Panc1 (cell line): ENCODE data around the gene RSPRY1. TPM values are rescaled to one million over a fixed set of nuclear protein-coding genes. Genes with fewer than 3 reads are reported as not detected.

Experiments used
- ATAC-seq: fragments of 200-7000 bp; cut with Tn5 transposase; 2 replicates; pipeline ENCODE4 v1.9.1; 2020; ENCODE audit warnings: mild to moderate bottlenecking, moderate library complexity
- BruUV-seq: library from RNA; stranded (reverse); fragments of 400-500 nt; replicated peaks from 2 replicates; lab custom pipeline; 2021; lab: Mats Ljungman, UMichigan
- CTCF ChIA-PET: fragments of 300-600 bp; sonication (Branson Sonifier 250); formaldehyde crosslinking; loops from one replicate; lab custom pipeline; 2022; ENCODE audit warnings: antibody characterized with exemption; lab: Charles Lee
- POLR2A ChIA-PET: fragments of 300-600 bp; sonication (Branson Sonifier 250); formaldehyde crosslinking; loops from one replicate; lab custom pipeline; 2022; ENCODE audit warnings: antibody characterized with exemption; lab: Charles Lee
- DNase-seq: peaks from one replicate; pipeline ENCODE4 v3.0.0-alpha.2; 2010; ENCODE audit warnings: low read depth, low spot score
- H3K27ac ChIP-seq: 2 replicates; pipeline ENCODE4 v1.5.1; 2011; ENCODE audit warnings: mild to moderate bottlenecking, low read length, inconsistent platforms
- H3K27me3 ChIP-seq: fragments of 200-500 bp; sonication (Bioruptor generic); 2 replicates; pipeline ENCODE4 v1.6.0; 2014; ENCODE audit warnings: low read length, inconsistent platforms; ENCODE audit not compliant: control insufficient read depth, insufficient read depth
- H3K36me3 ChIP-seq: fragments of 200-500 bp; sonication (Bioruptor generic); 2 replicates; pipeline ENCODE4 v1.5.1; 2014; ENCODE audit warnings: inconsistent platforms, mild to moderate bottlenecking, low read length, moderate library complexity; ENCODE audit not compliant: control insufficient read depth, insufficient read depth
- H3K4me1 ChIP-seq: 2 replicates; pipeline ENCODE4 v1.5.1; 2011; ENCODE audit warnings: inconsistent platforms, mild to moderate bottlenecking, low read length, moderate library complexity; ENCODE audit not compliant: control insufficient read depth, insufficient read depth
- H3K4me3 ChIP-seq, 2 experiments: 2 replicates each; pipeline ENCODE4 v1.5.1; 2011 to 2012; ENCODE audit warnings: low read depth in 2 of 2, low read length in 2 of 2, mild to moderate bottlenecking in 2 of 2, inconsistent platforms in 1 of 2, moderate library complexity in 1 of 2
- H3K9me3 ChIP-seq: fragments of 200-500 bp; sonication (Bioruptor generic); 2 replicates; pipeline ENCODE4 v1.5.1; 2014; ENCODE audit warnings: low read depth, mild to moderate bottlenecking, inconsistent platforms, low read length, moderate library complexity; ENCODE audit not compliant: control insufficient read depth, insufficient read depth
- POLR2AphosphoS5 ChIP-seq: IDR thresholded peaks from 2 replicates; pipeline ENCODE4 v1.6.1; 2012; ENCODE audit warnings: mild to moderate bottlenecking, low read depth, low read length, moderate library complexity
- SIN3A ChIP-seq: IDR thresholded peaks from 2 replicates; pipeline ENCODE4 v1.6.1; 2012; ENCODE audit warnings: low read depth, mild to moderate bottlenecking, low read length, moderate library complexity, borderline replicate concordance; ENCODE audit not compliant: insufficient read depth
- TCF7L2 ChIP-seq: IDR thresholded peaks from 2 replicates; pipeline ENCODE4 v1.6.1; 2011; ENCODE audit warnings: mild to moderate bottlenecking, low read depth, low read length, inconsistent platforms
- in situ Hi-C: cut with HindIII; loops from 2 replicates; pipeline ENCODE4 v1.10.0; 2016; ENCODE audit warnings: low sequenced_read_pairs, low pct_unique_long_range_greater_than_20kb
- intact Hi-C: fragments of 100-400 bp; cut with micrococcal nuclease; formaldehyde crosslinking; loops from one replicate; pipeline ENCODE4 v1.10.0; 2022; ENCODE audit not compliant: unreplicated experiment
- total RNA-seq: library from RNA; stranded (reverse); gene quantifications from one replicate; pipeline ENCODE4 v1.2.1, GENCODE V29; 2021; ENCODE audit not compliant: unreplicated experiment
- TF ChIP-seq, protein P1 (sequence below), 2 experiments: IDR thresholded peaks; 2 replicates each; pipeline ENCODE4 v1.6.1; 2011 to 2012; ENCODE audit warnings: low read depth in 2 of 2, control low read depth in 1 of 2, low read length in 1 of 2, mild to moderate bottlenecking in 1 of 2, moderate library complexity in 1 of 2; ENCODE audit not compliant: insufficient read depth in 1 of 2
- TF ChIP-seq, protein P2 (sequence below): fragments of 450-650 bp; IDR thresholded peaks from 2 replicates; pipeline ENCODE4 v1.5.1; 2017; ENCODE audit warnings: mild to moderate bottlenecking

RSPRY1 gene
- total RNA-seq, 1 experiment from 2014 or later, result 29.4 TPM

DNA sequence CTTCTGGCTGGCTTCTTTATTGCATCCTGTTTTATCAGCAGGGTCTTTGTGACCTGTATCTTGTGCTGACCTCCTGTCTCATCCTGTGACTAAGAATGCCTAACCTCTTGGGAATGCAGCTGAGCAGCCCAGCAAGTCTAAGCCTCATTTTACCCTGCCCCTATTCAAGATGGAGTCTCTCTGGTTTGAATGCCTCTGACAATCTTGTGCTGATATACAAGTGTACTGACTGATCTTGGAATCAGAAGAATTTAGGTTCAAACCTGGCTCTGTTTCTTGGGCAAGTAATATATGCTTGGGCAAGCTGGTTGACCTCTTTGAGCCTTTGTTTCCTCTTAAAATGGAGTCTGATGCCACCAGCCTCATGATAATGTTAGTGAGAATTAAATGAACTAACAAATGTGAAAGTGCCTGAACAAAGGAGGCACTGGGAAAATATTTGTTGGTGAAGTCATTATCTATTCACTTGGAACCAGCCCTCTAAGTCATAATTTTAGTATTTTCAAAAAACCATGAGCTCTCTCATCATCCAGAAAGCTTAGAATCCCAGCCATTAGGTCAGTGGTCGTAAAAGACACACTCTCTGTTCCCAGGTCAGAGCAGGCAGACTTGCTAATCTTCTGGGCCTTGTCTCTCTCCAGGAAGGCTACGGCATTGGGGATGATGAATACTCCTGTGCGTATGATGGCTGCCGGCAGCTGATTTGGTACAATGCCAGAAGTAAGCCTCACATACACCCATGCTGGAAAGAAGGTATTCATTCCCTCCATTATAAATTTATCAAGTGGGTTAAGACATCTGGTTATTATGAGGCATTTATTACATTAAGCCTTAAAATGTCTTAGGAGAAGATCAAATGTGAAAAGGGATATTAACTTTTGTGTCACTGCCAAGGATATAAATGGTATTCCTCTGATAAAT is 40.8 kb downstream of the RSPRY1 start:
- no peak for DNase-seq
- no peak overlapping the region for H3K27ac ChIP-seq
- no peak for ATAC-seq
- no peak overlapping the region for H3K4me3 ChIP-seq
- H3K4me1 ChIP-seq, result no peaks in the 10 kb centered on the region
- TF ChIP-seq, protein P1, sequence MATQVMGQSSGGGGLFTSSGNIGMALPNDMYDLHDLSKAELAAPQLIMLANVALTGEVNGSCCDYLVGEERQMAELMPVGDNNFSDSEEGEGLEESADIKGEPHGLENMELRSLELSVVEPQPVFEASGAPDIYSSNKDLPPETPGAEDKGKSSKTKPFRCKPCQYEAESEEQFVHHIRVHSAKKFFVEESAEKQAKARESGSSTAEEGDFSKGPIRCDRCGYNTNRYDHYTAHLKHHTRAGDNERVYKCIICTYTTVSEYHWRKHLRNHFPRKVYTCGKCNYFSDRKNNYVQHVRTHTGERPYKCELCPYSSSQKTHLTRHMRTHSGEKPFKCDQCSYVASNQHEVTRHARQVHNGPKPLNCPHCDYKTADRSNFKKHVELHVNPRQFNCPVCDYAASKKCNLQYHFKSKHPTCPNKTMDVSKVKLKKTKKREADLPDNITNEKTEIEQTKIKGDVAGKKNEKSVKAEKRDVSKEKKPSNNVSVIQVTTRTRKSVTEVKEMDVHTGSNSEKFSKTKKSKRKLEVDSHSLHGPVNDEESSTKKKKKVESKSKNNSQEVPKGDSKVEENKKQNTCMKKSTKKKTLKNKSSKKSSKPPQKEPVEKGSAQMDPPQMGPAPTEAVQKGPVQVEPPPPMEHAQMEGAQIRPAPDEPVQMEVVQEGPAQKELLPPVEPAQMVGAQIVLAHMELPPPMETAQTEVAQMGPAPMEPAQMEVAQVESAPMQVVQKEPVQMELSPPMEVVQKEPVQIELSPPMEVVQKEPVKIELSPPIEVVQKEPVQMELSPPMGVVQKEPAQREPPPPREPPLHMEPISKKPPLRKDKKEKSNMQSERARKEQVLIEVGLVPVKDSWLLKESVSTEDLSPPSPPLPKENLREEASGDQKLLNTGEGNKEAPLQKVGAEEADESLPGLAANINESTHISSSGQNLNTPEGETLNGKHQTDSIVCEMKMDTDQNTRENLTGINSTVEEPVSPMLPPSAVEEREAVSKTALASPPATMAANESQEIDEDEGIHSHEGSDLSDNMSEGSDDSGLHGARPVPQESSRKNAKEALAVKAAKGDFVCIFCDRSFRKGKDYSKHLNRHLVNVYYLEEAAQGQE (IDR thresholded peaks at IDR 0.05; ENCODE audit: insufficient read depth in 1 of 2, low read depth in 2 of 2, low read length in 1 of 2), result no peak
- TF ChIP-seq, protein P2, sequence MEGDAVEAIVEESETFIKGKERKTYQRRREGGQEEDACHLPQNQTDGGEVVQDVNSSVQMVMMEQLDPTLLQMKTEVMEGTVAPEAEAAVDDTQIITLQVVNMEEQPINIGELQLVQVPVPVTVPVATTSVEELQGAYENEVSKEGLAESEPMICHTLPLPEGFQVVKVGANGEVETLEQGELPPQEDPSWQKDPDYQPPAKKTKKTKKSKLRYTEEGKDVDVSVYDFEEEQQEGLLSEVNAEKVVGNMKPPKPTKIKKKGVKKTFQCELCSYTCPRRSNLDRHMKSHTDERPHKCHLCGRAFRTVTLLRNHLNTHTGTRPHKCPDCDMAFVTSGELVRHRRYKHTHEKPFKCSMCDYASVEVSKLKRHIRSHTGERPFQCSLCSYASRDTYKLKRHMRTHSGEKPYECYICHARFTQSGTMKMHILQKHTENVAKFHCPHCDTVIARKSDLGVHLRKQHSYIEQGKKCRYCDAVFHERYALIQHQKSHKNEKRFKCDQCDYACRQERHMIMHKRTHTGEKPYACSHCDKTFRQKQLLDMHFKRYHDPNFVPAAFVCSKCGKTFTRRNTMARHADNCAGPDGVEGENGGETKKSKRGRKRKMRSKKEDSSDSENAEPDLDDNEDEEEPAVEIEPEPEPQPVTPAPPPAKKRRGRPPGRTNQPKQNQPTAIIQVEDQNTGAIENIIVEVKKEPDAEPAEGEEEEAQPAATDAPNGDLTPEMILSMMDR, result no peak
- TF ChIP-seq POLR2AphosphoS5 (no peak), TCF7L2 (no peak), SIN3A (no peak)
- no peaks in the 10 kb centered on the region for H3K27me3 ChIP-seq
- in situ Hi-C loops, result no loop called here
- CTCF ChIA-PET, result no interaction called here
- peaks cover 19% of the 10 kb centered on the region for H3K36me3 ChIP-seq
- no peaks in the 10 kb centered on the region for H3K9me3 ChIP-seq
- intact Hi-C loops, result no loop called here
- POLR2A ChIA-PET, result no interaction called here
- no TSS peak for BruUV-seq

DNA sequence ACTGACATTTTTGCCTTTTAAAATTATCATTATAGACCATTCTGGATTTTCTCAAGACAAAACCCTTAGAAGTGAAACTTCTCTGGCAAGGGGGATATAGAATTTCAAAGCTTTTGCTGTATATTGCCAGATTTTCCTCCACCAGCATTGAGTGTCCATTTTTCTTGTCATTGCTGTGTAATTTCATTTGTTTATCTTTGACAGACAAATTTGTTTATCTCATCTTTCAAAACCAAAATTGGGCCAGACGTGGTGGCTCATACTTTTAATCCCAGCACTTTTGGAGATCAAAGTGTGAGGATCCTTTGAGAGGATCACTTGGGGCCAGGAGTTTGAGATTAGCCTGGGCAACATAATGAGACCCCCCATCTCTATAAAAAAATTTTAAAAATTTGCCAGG is 43.0 kb downstream of the RSPRY1 start:
- no TSS peak for BruUV-seq
- POLR2A ChIA-PET, result no interaction called here
- Histone ChIP-seq H3K4me1 (no peaks in the 10 kb centered on the region), H3K27ac (no peak overlapping the region), H3K27me3 (no peaks in the 10 kb centered on the region), H3K36me3 (peaks cover 18% of the 10 kb centered on the region), H3K4me3 (no peak overlapping the region), H3K9me3 (no peaks in the 10 kb centered on the region)
- intact Hi-C loops, result no loop called here
- CTCF ChIA-PET, result no interaction called here
- in situ Hi-C loops, result no loop called here
- no peak for TF ChIP-seq TCF7L2
- TF ChIP-seq, protein P1 (IDR thresholded peaks at IDR 0.05; ENCODE audit: insufficient read depth in 1 of 2, low read depth in 2 of 2, low read length in 1 of 2), result no peak
- no peak for TF ChIP-seq SIN3A
- TF ChIP-seq, protein P2, result no peak
- TF ChIP-seq POLR2AphosphoS5, result no peak
- DNase-seq (no peak), ATAC-seq (no peak)
